ENCODE results near the gene DCST1.

The DCST1 gene

DNA sequence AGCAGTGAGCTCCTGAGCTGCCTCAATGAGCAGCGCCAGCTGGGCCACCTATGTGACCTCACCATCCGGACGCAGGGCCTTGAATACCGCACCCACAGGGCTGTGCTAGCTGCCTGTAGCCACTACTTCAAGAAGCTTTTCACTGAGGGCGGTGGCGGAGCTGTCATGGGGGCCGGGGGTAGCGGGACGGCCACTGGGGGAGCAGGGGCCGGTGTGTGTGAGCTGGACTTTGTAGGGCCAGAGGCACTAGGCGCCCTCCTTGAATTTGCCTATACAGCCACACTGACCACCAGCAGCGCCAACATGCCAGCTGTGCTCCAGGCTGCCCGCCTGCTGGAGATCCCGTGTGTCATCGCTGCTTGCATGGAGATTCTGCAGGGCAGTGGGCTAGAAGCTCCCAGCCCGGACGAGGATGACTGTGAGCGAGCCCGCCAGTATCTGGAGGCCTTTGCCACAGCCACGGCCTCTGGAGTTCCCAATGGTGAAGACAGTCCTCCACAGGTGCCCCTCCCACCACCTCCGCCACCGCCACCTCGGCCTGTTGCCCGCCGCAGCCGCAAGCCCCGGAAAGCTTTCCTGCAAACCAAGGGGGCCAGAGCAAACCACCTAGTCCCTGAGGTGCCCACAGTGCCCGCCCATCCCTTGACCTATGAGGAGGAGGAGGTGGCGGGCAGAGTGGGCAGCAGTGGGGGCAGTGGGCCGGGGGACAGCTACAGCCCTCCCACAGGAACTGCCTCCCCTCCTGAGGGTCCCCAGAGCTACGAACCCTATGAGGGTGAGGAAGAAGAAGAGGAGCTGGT lies 18.7 kb upstream of the DCST1 start:
- Histone ChIP-seq H3K36me3 (ENCODE audit: control insufficient read depth, insufficient read depth, low read length) (peaks cover 4% of the 10 kb centered on the region), H3K4me1 (ENCODE audit: control insufficient read depth, insufficient read depth, low read length) (peaks cover 46% of the 10 kb centered on the region), H3K27ac (ENCODE audit: insufficient read depth, low read depth, low read length, poor library complexity, severe bottlenecking) (no peak overlapping the region), H3K9me3 (ENCODE audit: control insufficient read depth, low read length) (no peaks in the 10 kb centered on the region), H3K27me3 (ENCODE audit: control insufficient read depth, insufficient read depth, low read length, poor library complexity, severe bottlenecking) (no peaks in the 10 kb centered on the region), H3K4me3 (ENCODE audit: insufficient read depth, low read depth, low read length) (no peak overlapping the region)
- 95% methylated on average over 31 of the region's 31 CpGs for WGBS, 2 experiments

GRCh38 chr1:155015527-155016230 lies 17.9 kb upstream of the DCST1 start:
- H3K4me3 ChIP-seq (ENCODE audit: insufficient read depth, low read depth, low read length), result no peak overlapping the region
- no peak overlapping the region for H3K27ac ChIP-seq (ENCODE audit: insufficient read depth, low read depth, low read length, poor library complexity, severe bottlenecking)
- H3K9me3 ChIP-seq (ENCODE audit: control insufficient read depth, low read length), result no peaks in the 10 kb centered on the region
- WGBS, 2 experiments, result 95 to 96% methylated on average over 16 of the region's 16 CpGs
- peaks cover 4% of the 10 kb centered on the region for H3K36me3 ChIP-seq (ENCODE audit: control insufficient read depth, insufficient read depth, low read length)
- no peaks in the 10 kb centered on the region for H3K27me3 ChIP-seq (ENCODE audit: control insufficient read depth, insufficient read depth, low read length, poor library complexity, severe bottlenecking)
- peaks cover 43% of the 10 kb centered on the region for H3K4me1 ChIP-seq (ENCODE audit: control insufficient read depth, insufficient read depth, low read length)

GRCh38 chr1:155016231-155016831 lies 17.3 kb upstream of the DCST1 start:
- H3K9me3 ChIP-seq (ENCODE audit: control insufficient read depth, low read length), result no peaks in the 10 kb centered on the region
- H3K4me1 ChIP-seq (ENCODE audit: control insufficient read depth, insufficient read depth, low read length), result peaks cover 37% of the 10 kb centered on the region
- no peaks in the 10 kb centered on the region for H3K27me3 ChIP-seq (ENCODE audit: control insufficient read depth, insufficient read depth, low read length, poor library complexity, severe bottlenecking)
- WGBS, 2 experiments, result 96% methylated on average over 26 of the region's 26 CpGs
- H3K36me3 ChIP-seq (ENCODE audit: control insufficient read depth, insufficient read depth, low read length), result peaks cover 4% of the 10 kb centered on the region
- no peak overlapping the region for H3K27ac ChIP-seq (ENCODE audit: insufficient read depth, low read depth, low read length, poor library complexity, severe bottlenecking)
- no peak overlapping the region for H3K4me3 ChIP-seq (ENCODE audit: insufficient read depth, low read depth, low read length)

- H3K36me3 ChIP-seq (ENCODE audit: control insufficient read depth, insufficient read depth, low read length), result peaks cover 4% of the 10 kb centered on the region
- H3K9me3 ChIP-seq (ENCODE audit: control insufficient read depth, low read length), result no peaks in the 10 kb centered on the region
- WGBS, 2 experiments, result 4% methylated on average over 49 of the region's 49 CpGs
- no peaks in the 10 kb centered on the region for H3K27me3 ChIP-seq (ENCODE audit: control insufficient read depth, insufficient read depth, low read length, poor library complexity, severe bottlenecking)
- peaks cover 30% of the 10 kb centered on the region for H3K4me1 ChIP-seq (ENCODE audit: control insufficient read depth, insufficient read depth, low read length)
- peak overlapping the region; percentile 75 for H3K27ac ChIP-seq (ENCODE audit: insufficient read depth, low read depth, low read length, poor library complexity, severe bottlenecking)
- H3K4me3 ChIP-seq (ENCODE audit: insufficient read depth, low read depth, low read length), result peak overlapping the region; percentile 22
Measured at GRCh38 chr1:155017041-155017945, 16.3 kb upstream of the DCST1 start.

DNA sequence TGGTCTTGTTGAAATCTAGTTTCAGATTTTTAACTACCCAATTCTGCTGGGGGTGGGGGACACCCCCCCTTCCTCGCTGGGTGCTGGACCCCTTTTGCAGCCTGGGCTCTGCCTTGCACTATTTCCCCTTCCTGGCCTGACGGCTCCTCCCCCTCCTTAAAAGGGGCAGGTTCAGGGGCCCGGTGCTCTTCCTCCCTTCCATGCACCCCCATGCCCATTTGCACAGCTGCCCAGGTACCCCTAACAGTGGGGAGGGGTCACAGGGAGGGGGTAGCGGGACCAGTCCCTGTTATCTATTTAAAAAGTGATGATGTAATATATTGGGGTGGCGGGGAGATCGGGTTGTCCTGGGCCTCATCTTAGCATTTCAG lies 15.7 kb upstream of the DCST1 start:
- H3K4me1 ChIP-seq (ENCODE audit: control insufficient read depth, insufficient read depth, low read length), result peaks cover 24% of the 10 kb centered on the region
- 78 to 79% methylated on average over 6 of the region's 6 CpGs for WGBS, 2 experiments
- no peak overlapping the region for H3K27ac ChIP-seq (ENCODE audit: insufficient read depth, low read depth, low read length, poor library complexity, severe bottlenecking)
- no peaks in the 10 kb centered on the region for H3K27me3 ChIP-seq (ENCODE audit: control insufficient read depth, insufficient read depth, low read length, poor library complexity, severe bottlenecking)
- no peaks in the 10 kb centered on the region for H3K9me3 ChIP-seq (ENCODE audit: control insufficient read depth, low read length)
- H3K36me3 ChIP-seq (ENCODE audit: control insufficient read depth, insufficient read depth, low read length), result peaks cover 4% of the 10 kb centered on the region
- H3K4me3 ChIP-seq (ENCODE audit: insufficient read depth, low read depth, low read length), result no peak overlapping the region

- H3K27ac ChIP-seq (ENCODE audit: insufficient read depth, low read depth, low read length, poor library complexity, severe bottlenecking), result no peak overlapping the region
- WGBS, 2 experiments, result 88 to 91% methylated on average over 8 of the region's 8 CpGs
- H3K9me3 ChIP-seq (ENCODE audit: control insufficient read depth, low read length), result no peaks in the 10 kb centered on the region
- H3K36me3 ChIP-seq (ENCODE audit: control insufficient read depth, insufficient read depth, low read length), result peaks cover 4% of the 10 kb centered on the region
- no peaks in the 10 kb centered on the region for H3K27me3 ChIP-seq (ENCODE audit: control insufficient read depth, insufficient read depth, low read length, poor library complexity, severe bottlenecking)
- H3K4me1 ChIP-seq (ENCODE audit: control insufficient read depth, insufficient read depth, low read length), result peaks cover 22% of the 10 kb centered on the region
- H3K4me3 ChIP-seq (ENCODE audit: insufficient read depth, low read depth, low read length), result no peak overlapping the region
Measured at GRCh38 chr1:155018617-155019348, 14.8 kb upstream of the DCST1 start.

GRCh38 chr1:155019377-155020245 lies 14.0 kb upstream of the DCST1 start:
- peaks cover 3% of the 10 kb centered on the region for H3K36me3 ChIP-seq (ENCODE audit: control insufficient read depth, insufficient read depth, low read length)
- H3K27me3 ChIP-seq (ENCODE audit: control insufficient read depth, insufficient read depth, low read length, poor library complexity, severe bottlenecking), result no peaks in the 10 kb centered on the region
- peaks cover 22% of the 10 kb centered on the region for H3K4me1 ChIP-seq (ENCODE audit: control insufficient read depth, insufficient read depth, low read length)
- 78 to 80% methylated on average over 11 of the region's 11 CpGs for WGBS, 2 experiments
- no peaks in the 10 kb centered on the region for H3K9me3 ChIP-seq (ENCODE audit: control insufficient read depth, low read length)
- no peak overlapping the region for H3K4me3 ChIP-seq (ENCODE audit: insufficient read depth, low read depth, low read length)
- no peak overlapping the region for H3K27ac ChIP-seq (ENCODE audit: insufficient read depth, low read depth, low read length, poor library complexity, severe bottlenecking)

DNA sequence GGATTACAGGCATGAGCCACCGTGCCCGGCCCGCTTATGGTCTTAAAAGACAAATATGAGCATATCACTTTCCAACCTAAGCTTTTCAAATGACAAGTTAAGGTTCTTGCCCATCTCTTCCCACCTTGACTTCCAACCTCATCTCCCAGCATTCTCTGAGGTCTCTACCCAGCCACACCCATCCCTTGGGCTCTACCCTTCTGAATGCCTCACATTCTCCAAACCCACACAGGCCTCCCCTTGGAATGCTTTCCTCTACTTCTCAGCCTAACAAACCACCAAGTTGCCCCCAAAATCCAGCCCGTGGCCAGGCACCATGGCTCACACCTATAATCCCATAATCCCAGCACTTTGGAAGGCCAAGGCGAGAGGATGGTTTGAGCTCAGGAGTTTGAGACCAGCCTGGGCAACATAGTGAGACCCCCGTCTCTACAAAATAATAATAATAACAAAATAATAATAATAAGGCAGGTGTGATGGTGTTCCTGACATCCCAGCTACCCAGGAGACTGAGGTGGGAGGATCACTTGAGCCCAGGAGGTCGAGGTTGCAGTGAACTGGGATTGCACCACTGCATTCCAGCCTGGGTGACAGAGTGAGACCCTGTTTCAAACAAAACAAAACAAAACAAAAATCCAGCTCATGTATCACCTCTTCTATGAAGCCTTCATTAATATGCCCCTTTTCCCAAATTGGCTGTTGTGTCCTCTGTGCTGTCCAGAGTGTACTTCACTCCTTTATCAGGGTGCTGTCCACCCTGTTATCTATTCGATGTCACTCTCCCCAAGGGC lies 11.3 kb upstream of the DCST1 start:
- Histone ChIP-seq H3K4me1 (ENCODE audit: control insufficient read depth, insufficient read depth, low read length) (peaks cover 17% of the 10 kb centered on the region), H3K4me3 (ENCODE audit: insufficient read depth, low read depth, low read length) (no peak overlapping the region), H3K9me3 (ENCODE audit: control insufficient read depth, low read length) (no peaks in the 10 kb centered on the region), H3K27me3 (ENCODE audit: control insufficient read depth, insufficient read depth, low read length, poor library complexity, severe bottlenecking) (no peaks in the 10 kb centered on the region), H3K27ac (ENCODE audit: insufficient read depth, low read depth, low read length, poor library complexity, severe bottlenecking) (no peak overlapping the region), H3K36me3 (ENCODE audit: control insufficient read depth, insufficient read depth, low read length) (no peaks in the 10 kb centered on the region)
- WGBS, 2 experiments, result 88 to 90% methylated on average over 7 of the region's 8 CpGs

Measured in ectodermal cell (in vitro differentiated cells).